Mesenchymal stem cell (in vitro differentiated cells and primary cell): ENCODE results near the gene SH2D7.

Experiments used
- DNase-seq: peaks from one replicate; pipeline ENCODE4 v3.0.0-alpha.2; 2013
- H2AFZ ChIP-seq: one replicate; pipeline ENCODE4 v1.6.1; 2013; ENCODE audit warnings: low read depth, mild to moderate bottlenecking, control low read depth, inconsistent platforms, low read length, moderate library complexity
- H2AK5ac ChIP-seq: 2 replicates; pipeline ENCODE4 v1.6.1; 2013; ENCODE audit warnings: low read length, moderate library complexity, mild to moderate bottlenecking, inconsistent platforms; ENCODE audit not compliant: severe bottlenecking
- H2BK120ac ChIP-seq: one replicate; pipeline ENCODE4 v1.6.1; 2013; ENCODE audit warnings: low read depth, mild to moderate bottlenecking, inconsistent platforms, low read length, moderate library complexity
- H2BK12ac ChIP-seq, 2 experiments: one replicate each; pipeline ENCODE4 v1.6.1; 2013; ENCODE audit warnings: inconsistent platforms in 2 of 2, low read length in 2 of 2, mild to moderate bottlenecking in 2 of 2, moderate library complexity in 2 of 2, control low read depth in 1 of 2
- H2BK15ac ChIP-seq: one replicate; pipeline ENCODE4 v1.6.1; 2013; ENCODE audit warnings: mild to moderate bottlenecking, low read depth, inconsistent platforms; ENCODE audit not compliant: poor library complexity, severe bottlenecking
- H2BK5ac ChIP-seq: 2 replicates; pipeline ENCODE4 v1.6.1; 2013; ENCODE audit warnings: low read depth, mild to moderate bottlenecking, low read length, control low read depth, inconsistent platforms; ENCODE audit not compliant: poor library complexity, severe bottlenecking
- H3K14ac ChIP-seq, 2 experiments: one replicate each; pipeline ENCODE4 v1.6.1; 2013; ENCODE audit warnings: inconsistent platforms in 2 of 2, low read length in 2 of 2, control low read depth in 1 of 2, mild to moderate bottlenecking in 1 of 2, moderate library complexity in 1 of 2
- H3K18ac ChIP-seq, 2 experiments: one replicate each; pipeline ENCODE4 v1.6.1; 2013; ENCODE audit warnings: inconsistent platforms in 2 of 2, low read length in 2 of 2, control low read depth in 1 of 2, low read depth in 1 of 2, mild to moderate bottlenecking in 1 of 2
- H3K23ac ChIP-seq, 2 experiments: one replicate each; pipeline ENCODE4 v1.6.1; 2013; ENCODE audit warnings: inconsistent platforms in 2 of 2, low read length in 2 of 2, mild to moderate bottlenecking in 2 of 2, moderate library complexity in 2 of 2, control low read depth in 1 of 2
- H3K27ac ChIP-seq: 2 replicates; pipeline ENCODE4 v1.5.1; 2013; ENCODE audit warnings: mild to moderate bottlenecking, moderate library complexity, low read length, control low read depth, inconsistent platforms; ENCODE audit not compliant: poor library complexity, severe bottlenecking
- H3K27me3 ChIP-seq, 2 experiments: 2 replicates each; pipeline versions ENCODE4 v1.6.1 to v1.7.0; 2013; ENCODE audit warnings: low read length in 2 of 2, mild to moderate bottlenecking in 2 of 2, moderate library complexity in 2 of 2, control low read depth in 1 of 2, inconsistent platforms in 1 of 2; ENCODE audit not compliant: control insufficient read depth in 1 of 2, insufficient read depth in 1 of 2
- H3K36me3 ChIP-seq, 2 experiments: 2 replicates each; pipeline versions ENCODE4 v1.6.1 to v1.7.0; 2013; ENCODE audit warnings: low read length in 2 of 2, control low read depth in 1 of 2, inconsistent platforms in 1 of 2, low read depth in 1 of 2, mild to moderate bottlenecking in 1 of 2; ENCODE audit not compliant: insufficient read depth in 2 of 2, control insufficient read depth in 1 of 2
- H3K4ac ChIP-seq, 2 experiments: one replicate each; pipeline ENCODE4 v1.6.1; 2013; ENCODE audit warnings: inconsistent platforms in 2 of 2, low read length in 2 of 2, mild to moderate bottlenecking in 2 of 2, moderate library complexity in 2 of 2, control low read depth in 1 of 2, low read depth in 1 of 2
- H3K4me1 ChIP-seq: 2 replicates; pipeline ENCODE4 v1.6.1; 2013; ENCODE audit warnings: low read depth, low read length, control low read depth; ENCODE audit not compliant: control insufficient read depth, insufficient read depth
- H3K4me2 ChIP-seq: 2 replicates; pipeline ENCODE4 v1.6.1; 2013; ENCODE audit warnings: low read length, mild to moderate bottlenecking, inconsistent platforms; ENCODE audit not compliant: poor library complexity, severe bottlenecking
- H3K4me3 ChIP-seq, 2 experiments: 2 replicates each; pipeline versions ENCODE4 v1.5.1 to v1.7.0; 2013; ENCODE audit warnings: low read length in 2 of 2, mild to moderate bottlenecking in 2 of 2, control low read depth in 1 of 2, low read depth in 1 of 2; ENCODE audit not compliant: insufficient read depth in 1 of 2
- H3K79me1 ChIP-seq: replicated peaks from 2 replicates; pipeline ENCODE4 v1.6.1; 2013; ENCODE audit warnings: mild to moderate bottlenecking, control low read depth, low read length, inconsistent platforms; ENCODE audit not compliant: poor library complexity, severe bottlenecking
- H3K9ac ChIP-seq: 2 replicates; pipeline ENCODE4 v1.7.0; 2013; ENCODE audit warnings: mild to moderate bottlenecking, low read length, moderate library complexity
- H3K9me3 ChIP-seq: 2 replicates; pipeline ENCODE4 v1.7.0; 2013; ENCODE audit warnings: mild to moderate bottlenecking, low read length; ENCODE audit not compliant: control insufficient read depth
- H4K8ac ChIP-seq: one replicate; pipeline ENCODE4 v1.6.1; 2013; ENCODE audit warnings: inconsistent platforms, mild to moderate bottlenecking, low read length, moderate library complexity
- H4K91ac ChIP-seq: one replicate; pipeline ENCODE4 v1.6.1; 2013; ENCODE audit warnings: mild to moderate bottlenecking, low read length, inconsistent platforms
- WGBS: methylation state at CpG from one replicate; pipeline ENCODE4 v1.1.7; 2013; ENCODE audit warnings: mixed read lengths; 5-methylcytosine and 5-hydroxymethylcytosine counted together

Gene SH2D7

DNA sequence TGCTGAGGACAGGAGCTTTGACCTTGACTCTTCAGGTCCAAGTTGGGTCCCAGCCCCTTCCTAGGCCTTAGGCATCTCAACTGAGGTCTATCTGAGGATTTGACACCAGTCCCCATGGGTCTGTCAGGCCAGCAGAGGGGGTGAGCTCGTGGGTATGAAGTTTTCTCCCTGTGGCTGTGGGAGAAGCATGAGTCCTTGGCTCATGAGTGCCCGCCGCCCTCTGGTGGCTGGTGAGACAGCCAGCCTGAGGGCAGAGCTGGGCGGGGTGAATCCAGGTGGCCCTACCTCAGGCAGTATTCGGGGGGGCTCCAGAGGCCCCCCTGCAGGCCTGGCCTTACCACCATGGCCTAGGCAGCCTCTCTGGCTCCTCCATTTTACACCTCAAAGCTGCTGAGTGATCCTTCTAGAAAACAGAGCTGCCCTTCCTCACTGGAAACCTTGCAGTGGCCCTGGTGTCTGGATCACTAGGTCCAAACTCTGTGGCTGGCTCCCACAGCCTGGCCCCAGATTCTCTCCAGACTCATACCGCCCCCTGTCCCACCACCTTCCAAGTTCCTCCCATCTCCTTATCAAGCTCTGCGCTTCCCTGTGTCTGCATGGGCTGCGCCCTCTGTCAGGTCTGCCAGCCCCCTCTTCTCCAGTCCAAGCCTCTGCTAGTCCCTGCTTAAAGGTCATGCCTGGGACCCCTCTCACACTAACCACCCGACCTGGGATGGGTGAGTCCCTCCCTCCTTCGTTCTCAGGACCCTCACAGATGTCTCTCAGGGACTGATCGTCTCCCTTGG lies 16.1 kb downstream of the SH2D7 start:
- Histone ChIP-seq H4K91ac (no peak overlapping the region), H3K36me3 (peaks cover 0 to 16% of the 10 kb centered on the region in 2 experiments), H2AK5ac (peak overlapping the region; percentile 55), H3K18ac (no peak overlapping the region), H3K14ac (no peak overlapping the region), H3K9me3 (no peaks in the 10 kb centered on the region), H3K9ac (no peak overlapping the region), H3K27ac (no peak overlapping the region), H3K4me3 (no peak overlapping the region), H2BK5ac (no peak overlapping the region), H2BK15ac (no peak overlapping the region), H3K4ac (no peak overlapping the region), H3K4me1 (peaks cover 29% of the 10 kb centered on the region), H2BK12ac (no peak overlapping the region), H3K4me2 (no peak overlapping the region), H3K27me3 (peaks cover 0 to 18% of the 10 kb centered on the region in 2 experiments), H2BK120ac (no peak overlapping the region), H4K8ac (no peak overlapping the region), H3K23ac (no peak overlapping the region), H3K79me1 (no peaks in the 10 kb centered on the region), H2AFZ (no peak overlapping the region)
- peak; percentile 89 for DNase-seq
- WGBS = 38% methylated on average over 11 of the region's 11 CpGs

DNA sequence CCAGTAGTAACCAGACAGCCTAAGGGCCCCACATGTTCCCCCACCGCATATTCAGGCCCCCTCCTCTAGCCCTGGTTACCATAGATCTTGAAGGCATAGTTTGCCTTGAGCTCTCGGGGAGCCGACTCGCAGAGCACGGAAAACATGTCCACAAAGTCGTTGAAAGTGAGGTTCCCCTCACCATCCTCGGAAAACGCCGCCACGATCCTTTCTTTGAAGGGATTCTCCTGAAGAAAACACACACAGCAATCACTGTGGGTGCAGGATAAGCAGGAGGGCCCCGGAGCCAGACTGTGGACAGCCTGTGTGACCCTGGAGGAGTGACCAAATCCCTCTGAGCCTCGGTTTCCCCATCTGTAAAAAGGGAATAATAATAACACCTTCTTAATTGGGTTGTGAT lies 16.8 kb downstream of the SH2D7 start:
- no peaks in the 10 kb centered on the region for H3K79me1 ChIP-seq
- H3K4me2 ChIP-seq = no peak overlapping the region
- H2BK15ac ChIP-seq = no peak overlapping the region
- peak overlapping the region; percentile 55 for H2AK5ac ChIP-seq
- no peaks in the 10 kb centered on the region for H3K9me3 ChIP-seq
- H4K8ac ChIP-seq = no peak overlapping the region
- no peak overlapping the region for H2BK120ac ChIP-seq
- H3K4me3 ChIP-seq = no peak overlapping the region
- no peak overlapping the region for H3K9ac ChIP-seq
- no peak overlapping the region for H3K23ac ChIP-seq
- 83% methylated on average over 11 of the region's 12 CpGs for WGBS
- no peak overlapping the region for H2BK12ac ChIP-seq
- peaks cover 26% of the 10 kb centered on the region for H3K4me1 ChIP-seq
- H2AFZ ChIP-seq = no peak overlapping the region
- DNase-seq = no peak
- H3K14ac ChIP-seq = no peak overlapping the region
- H3K27me3 ChIP-seq = peaks cover 0 to 17% of the 10 kb centered on the region in 2 experiments
- no peak overlapping the region for H3K27ac ChIP-seq
- H3K4ac ChIP-seq = no peak overlapping the region
- peaks cover 0 to 13% of the 10 kb centered on the region in 2 experiments for H3K36me3 ChIP-seq
- H3K18ac ChIP-seq = no peak overlapping the region
- H4K91ac ChIP-seq = no peak overlapping the region
- H2BK5ac ChIP-seq = no peak overlapping the region

- no peaks in the 10 kb centered on the region for H3K9me3 ChIP-seq
- no peak overlapping the region for H2BK12ac ChIP-seq
- H3K4me1 ChIP-seq = peaks cover 26% of the 10 kb centered on the region
- no peak overlapping the region for H3K4me3 ChIP-seq
- H2AK5ac ChIP-seq = no peak overlapping the region
- no peak overlapping the region for H3K4ac ChIP-seq
- no peak for DNase-seq
- H3K36me3 ChIP-seq = peaks cover 0 to 13% of the 10 kb centered on the region in 2 experiments
- H3K14ac ChIP-seq = no peak overlapping the region
- H3K27me3 ChIP-seq = peaks cover 0 to 17% of the 10 kb centered on the region in 2 experiments
- no peak overlapping the region for H2BK5ac ChIP-seq
- no peak overlapping the region for H3K27ac ChIP-seq
- H3K79me1 ChIP-seq = no peaks in the 10 kb centered on the region
- H2BK120ac ChIP-seq = no peak overlapping the region
- no peak overlapping the region for H2AFZ ChIP-seq
- WGBS = 92% methylated on average over 6 of the region's 6 CpGs
- H4K8ac ChIP-seq = no peak overlapping the region
- no peak overlapping the region for H3K4me2 ChIP-seq
- no peak overlapping the region for H3K18ac ChIP-seq
- H4K91ac ChIP-seq = no peak overlapping the region
- no peak overlapping the region for H3K9ac ChIP-seq
- H3K23ac ChIP-seq = no peak overlapping the region
- no peak overlapping the region for H2BK15ac ChIP-seq
Measured at GRCh38 chr15:78110096-78110495, 17.7 kb downstream of the SH2D7 start.

DNA sequence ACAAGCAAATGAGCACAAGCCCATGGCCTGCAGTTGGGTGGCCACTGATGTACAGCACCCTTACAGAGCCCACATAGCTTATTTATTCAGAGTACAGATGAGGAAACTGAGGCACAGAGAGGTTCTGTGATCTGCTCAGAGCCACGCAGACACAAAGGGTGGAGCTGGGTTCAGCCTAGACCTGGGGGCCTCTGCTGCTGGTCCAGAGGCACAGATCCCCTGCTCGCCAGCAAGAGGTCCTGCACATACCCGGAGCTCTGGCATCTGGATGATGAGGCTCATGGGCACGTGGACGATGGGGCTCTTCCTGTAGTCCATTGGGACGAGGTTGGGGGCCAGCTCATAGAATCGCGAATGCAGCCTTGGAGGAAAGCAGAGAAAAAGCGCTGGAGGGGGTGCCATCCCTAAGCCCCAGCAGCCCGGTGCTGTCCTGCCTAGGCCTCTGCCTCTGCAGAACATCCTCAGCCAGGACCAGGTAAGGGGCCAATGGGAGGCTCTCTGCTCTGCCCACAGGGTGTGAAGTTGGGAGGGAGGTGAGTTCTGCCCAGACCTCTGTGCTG lies 18.6 kb downstream of the SH2D7 start:
- H3K36me3 ChIP-seq = peaks cover 0 to 6% of the 10 kb centered on the region in 2 experiments
- H2BK15ac ChIP-seq = no peak overlapping the region
- H3K4me1 ChIP-seq = peaks cover 17% of the 10 kb centered on the region
- no peak overlapping the region for H2BK120ac ChIP-seq
- H3K9ac ChIP-seq = no peak overlapping the region
- H3K4me3 ChIP-seq = no peak overlapping the region
- no peaks in the 10 kb centered on the region for H3K9me3 ChIP-seq
- H3K27me3 ChIP-seq = peaks cover 0 to 14% of the 10 kb centered on the region in 2 experiments
- peak overlapping the region; percentile 57 for H2AK5ac ChIP-seq
- no peak overlapping the region for H2AFZ ChIP-seq
- no peak overlapping the region for H3K23ac ChIP-seq
- H3K27ac ChIP-seq = no peak overlapping the region
- H4K91ac ChIP-seq = no peak overlapping the region
- no peak overlapping the region for H3K18ac ChIP-seq
- no peak overlapping the region for H3K14ac ChIP-seq
- H2BK12ac ChIP-seq = no peak overlapping the region
- WGBS = 93% methylated on average over 10 of the region's 10 CpGs
- no peak overlapping the region for H3K4me2 ChIP-seq
- DNase-seq = no peak
- no peaks in the 10 kb centered on the region for H3K79me1 ChIP-seq
- no peak overlapping the region for H4K8ac ChIP-seq
- H3K4ac ChIP-seq = no peak overlapping the region
- no peak overlapping the region for H2BK5ac ChIP-seq
